MM.1S (cell line): ENCODE measurements around the gene G3BP1.
"Not testable (repeated sequence)": the region's sequence is repeated elsewhere in the genome, so short reads cannot be mapped to it uniquely, and the experiment has no call there.

Experiments used
- DNase-seq: peaks from one replicate; pipeline ENCODE4 v3.0.0-alpha.2; 2015
- H2AFZ ChIP-seq: fragments of 300-600 bp; sonication (generic); 2 replicates; pipeline ENCODE4 v1.6.0; 2016; ENCODE audit warnings: antibody characterized with exemption, low read length
- H3F3A ChIP-seq: fragments of 300-600 bp; sonication (generic); 2 replicates; pipeline ENCODE4 v1.6.1; 2016; ENCODE audit warnings: mild to moderate bottlenecking, antibody characterized with exemption, low read length, moderate library complexity, mixed read lengths; ENCODE audit not compliant: insufficient read depth
- H3K27ac ChIP-seq: fragments of 300-600 bp; sonication (generic); 2 replicates; pipeline ENCODE4 v1.5.1; 2016; ENCODE audit warnings: mild to moderate bottlenecking, low read length
- H3K27me3 ChIP-seq: fragments of 300-600 bp; sonication (generic); replicated peaks from 2 replicates; pipeline ENCODE4 v1.6.0; 2016; ENCODE audit warnings: low read length; ENCODE audit not compliant: insufficient read depth
- H3K36me3 ChIP-seq: fragments of 300-600 bp; sonication (generic); replicated peaks from 2 replicates; pipeline ENCODE4 v1.6.1; 2016; ENCODE audit warnings: mild to moderate bottlenecking, low read length, mixed read lengths; ENCODE audit not compliant: insufficient read depth
- H3K4me1 ChIP-seq: fragments of 300-600 bp; sonication (generic); 2 replicates; pipeline ENCODE4 v1.6.1; 2016; ENCODE audit warnings: low read length, mixed read lengths
- H3K4me2 ChIP-seq: fragments of 300-600 bp; sonication (generic); 2 replicates; pipeline ENCODE4 v1.6.0; 2016; ENCODE audit warnings: low read depth, low read length
- H3K4me3 ChIP-seq: fragments of 300-600 bp; sonication (generic); 2 replicates; pipeline ENCODE4 v1.5.1; 2016; ENCODE audit warnings: low read length, mixed read lengths
- H3K79me2 ChIP-seq: fragments of 300-600 bp; sonication (generic); 2 replicates; pipeline ENCODE4 v1.6.1; 2016; ENCODE audit warnings: mixed run types, low read length, mixed read lengths
- H3K9ac ChIP-seq: fragments of 300-600 bp; sonication (generic); 2 replicates; pipeline ENCODE4 v1.6.1; 2016; ENCODE audit warnings: low read length, mixed read lengths
- H3K9me2 ChIP-seq: fragments of 300-600 bp; sonication (generic); replicated peaks from 2 replicates; pipeline ENCODE4 v1.6.1; 2016; ENCODE audit warnings: mild to moderate bottlenecking, low read length, mixed read lengths; ENCODE audit not compliant: insufficient read depth
- H3K9me3 ChIP-seq: fragments of 300-600 bp; sonication (generic); replicated peaks from 2 replicates; pipeline ENCODE4 v1.6.1; 2016; ENCODE audit warnings: mild to moderate bottlenecking, low read length, mixed read lengths; ENCODE audit not compliant: insufficient read depth
- H4K20me1 ChIP-seq: fragments of 300-600 bp; sonication (generic); 2 replicates; pipeline ENCODE4 v1.6.1; 2016; ENCODE audit warnings: mild to moderate bottlenecking, low read length, moderate library complexity, mixed read lengths; ENCODE audit not compliant: insufficient read depth
- CTCF ChIP-seq: fragments of 300-600 bp; sonication (generic); IDR thresholded peaks from 2 replicates; pipeline ENCODE4 v1.5.1; 2016; ENCODE audit warnings: antibody characterized with exemption, low read length, mixed read lengths
- EZH2 ChIP-seq: fragments of 300-600 bp; sonication (generic); optimal IDR thresholded peaks from 2 replicates; pipeline ENCODE3; 2017; ENCODE audit warnings: low read depth, mild to moderate bottlenecking, antibody characterized with exemption, low read length, mixed read lengths
- EZH2phosphoT487 ChIP-seq: fragments of 300-600 bp; sonication (generic); IDR thresholded peaks from 2 replicates; pipeline ENCODE4 v1.6.1; 2018; ENCODE audit warnings: antibody characterized with exemption, low read length

G3BP1 gene

GRCh38 chr5:151846765-151847164 lies 75.0 kb downstream of the G3BP1 start:
- TF ChIP-seq EZH2, result no peak
- no peak for TF ChIP-seq CTCF
- no peak for TF ChIP-seq EZH2phosphoT487
- Histone ChIP-seq H3K9me3 (no peaks in the 10 kb centered on the region), H3K9me2 (no peaks in the 10 kb centered on the region), H2AFZ (no peak overlapping the region), H4K20me1 (no peaks in the 10 kb centered on the region), H3K9ac (no peak overlapping the region), H3K27ac (no peak overlapping the region), H3K4me1 (no peaks in the 10 kb centered on the region), H3K36me3 (no peaks in the 10 kb centered on the region), H3K27me3 (no peaks in the 10 kb centered on the region), H3K79me2 (no peaks in the 10 kb centered on the region), H3K4me2 (no peak overlapping the region), H3F3A (no peaks in the 10 kb centered on the region), H3K4me3 (no peak overlapping the region)
- DNase-seq, result no peak

- DNase-seq, result no peak
- no peaks in the 10 kb centered on the region for H3K79me2 ChIP-seq
- no peak for TF ChIP-seq CTCF
- no peaks in the 10 kb centered on the region for H3K27me3 ChIP-seq
- no peaks in the 10 kb centered on the region for H3K9me2 ChIP-seq
- no peaks in the 10 kb centered on the region for H3K36me3 ChIP-seq
- H3K4me1 ChIP-seq, result no peaks in the 10 kb centered on the region
- no peaks in the 10 kb centered on the region for H3K9me3 ChIP-seq
- no peak overlapping the region for H3K4me3 ChIP-seq
- no peak overlapping the region for H3K9ac ChIP-seq
- H3K27ac ChIP-seq, result no peak overlapping the region
- no peaks in the 10 kb centered on the region for H3F3A ChIP-seq
- H2AFZ ChIP-seq, result no peak overlapping the region
- H3K4me2 ChIP-seq, result no peak overlapping the region
- H4K20me1 ChIP-seq, result no peaks in the 10 kb centered on the region
Observed at GRCh38 chr5:151847871-151848270, 76.1 kb downstream of the G3BP1 start.

GRCh38 chr5:151855701-151856100 lies 83.9 kb downstream of the G3BP1 start:
- no peaks in the 10 kb centered on the region for H3K79me2 ChIP-seq
- TF ChIP-seq EZH2, result no peak
- no peak for TF ChIP-seq EZH2phosphoT487
- no peak for TF ChIP-seq CTCF
- no peaks in the 10 kb centered on the region for H3K9me3 ChIP-seq
- H3K4me1 ChIP-seq, result no peaks in the 10 kb centered on the region
- H4K20me1 ChIP-seq, result no peaks in the 10 kb centered on the region
- no peak overlapping the region for H3K4me3 ChIP-seq
- no peak overlapping the region for H2AFZ ChIP-seq
- H3K27me3 ChIP-seq, result no peaks in the 10 kb centered on the region
- H3K9me2 ChIP-seq, result no peaks in the 10 kb centered on the region
- no peak overlapping the region for H3K27ac ChIP-seq
- no peak overlapping the region for H3K9ac ChIP-seq
- no peak overlapping the region for H3K4me2 ChIP-seq
- no peak for DNase-seq
- H3F3A ChIP-seq, result no peaks in the 10 kb centered on the region
- no peaks in the 10 kb centered on the region for H3K36me3 ChIP-seq

- TF ChIP-seq EZH2phosphoT487, result no peak
- no peak for TF ChIP-seq EZH2
- TF ChIP-seq CTCF, result no peak
- no peaks in the 10 kb centered on the region for H3K4me1 ChIP-seq
- H4K20me1 ChIP-seq, result no peaks in the 10 kb centered on the region
Observed at GRCh38 chr5:151856861-151857260, 85.1 kb downstream of the G3BP1 start.

GRCh38 chr5:151860867-151861266 lies 89.1 kb downstream of the G3BP1 start:
- not testable (repeated sequence) for H3K36me3 ChIP-seq, H3K4me1 ChIP-seq, H3K27ac ChIP-seq, H3K79me2 ChIP-seq, H3K4me3 ChIP-seq, H2AFZ ChIP-seq, H3K9me3 ChIP-seq, H3K27me3 ChIP-seq, H3K9ac ChIP-seq, H3K4me2 ChIP-seq, H4K20me1 ChIP-seq, H3K9me2 ChIP-seq, H3F3A ChIP-seq, DNase-seq

More at GRCh38 chr5:151856861-151857260, 85.1 kb downstream of the G3BP1 start:
- Histone ChIP-seq H2AFZ (no peak overlapping the region), H3K9me3 (no peaks in the 10 kb centered on the region), H3K27me3 (no peaks in the 10 kb centered on the region), H3K79me2 (no peaks in the 10 kb centered on the region), H3K36me3 (no peaks in the 10 kb centered on the region), H3K9ac (no peak overlapping the region), H3K4me3 (no peak overlapping the region), H3F3A (no peaks in the 10 kb centered on the region), H3K27ac (no peak overlapping the region), H3K4me2 (no peak overlapping the region), H3K9me2 (no peaks in the 10 kb centered on the region)
- DNase-seq, result no peak
